NCI-H128 (cell line): ENCODE data around the gene CLCF1.
"Not testable (repeated sequence)": the region's sequence is repeated elsewhere in the genome, so short reads cannot be mapped to it uniquely, and the experiment has no call there.

Experiments used
- DNase-seq: peaks from one replicate; lab custom pipeline; 2025; ENCODE audit not compliant: unreplicated experiment; lab: John Stamatoyannopoulos, UW

The CLCF1 gene

GRCh38 chr11:67409261-67409666 is 35.9 kb upstream of the CLCF1 start:
- DNase-seq: no peak

- DNase-seq: no peak
These were observed 35.2 kb upstream of the CLCF1 start for GRCh38 chr11:67408437-67409200.

GRCh38 chr11:67407688-67408163 is 34.3 kb upstream of the CLCF1 start:
- DNase-seq: no peak

GRCh38 chr11:67406969-67407687 is 33.7 kb upstream of the CLCF1 start:
- no peak for DNase-seq

GRCh38 chr11:67406420-67406968 is 33.1 kb upstream of the CLCF1 start:
- no peak for DNase-seq

- DNase-seq: no peak
These were observed 32.4 kb upstream of the CLCF1 start for GRCh38 chr11:67405688-67406339.

- DNase-seq: no peak
These were observed 31.8 kb upstream of the CLCF1 start for GRCh38 chr11:67405196-67405567.

GRCh38 chr11:67404515-67405195 is 31.3 kb upstream of the CLCF1 start:
- DNase-seq: no peak

GRCh38 chr11:67403085-67403484 is 29.7 kb upstream of the CLCF1 start:
- DNase-seq: not testable (repeated sequence)

- not testable (repeated sequence) for DNase-seq
These were observed 28.9 kb upstream of the CLCF1 start for GRCh38 chr11:67402192-67402839.

GRCh38 chr11:67401495-67402191 is 28.2 kb upstream of the CLCF1 start, which contains the start of gene PPP1CA:
PPP1CA (minus strand) TSS chr11:67401858; CDS start chr11:67401782, 76 bp downstream.
- DNase-seq: peak; percentile 78

GRCh38 chr11:67400942-67401494 is 27.6 kb upstream of the CLCF1 start:
- DNase-seq: no peak

GRCh38 chr11:67400251-67400941 is 27.0 kb upstream of the CLCF1 start:
- no peak for DNase-seq

GRCh38 chr11:67398661-67399563 is 25.5 kb upstream of the CLCF1 start:
- DNase-seq: no peak

- DNase-seq: no peak
These were observed 24.7 kb upstream of the CLCF1 start for GRCh38 chr11:67397986-67398660.

GRCh38 chr11:67397536-67397935 is 24.1 kb upstream of the CLCF1 start:
- DNase-seq: no peak
